GM19025 (cell line): Measurements from ENCODE around the gene NFIA.

Experiments
- ATAC-seq: cut with Tn5 transposase; IDR thresholded peaks from one replicate; pipeline ENCODE4 v1.9.1; 2021; ENCODE audit warnings: mild to moderate bottlenecking, low read depth, moderate library complexity; ENCODE audit not compliant: unreplicated experiment

The NFIA gene

DNA sequence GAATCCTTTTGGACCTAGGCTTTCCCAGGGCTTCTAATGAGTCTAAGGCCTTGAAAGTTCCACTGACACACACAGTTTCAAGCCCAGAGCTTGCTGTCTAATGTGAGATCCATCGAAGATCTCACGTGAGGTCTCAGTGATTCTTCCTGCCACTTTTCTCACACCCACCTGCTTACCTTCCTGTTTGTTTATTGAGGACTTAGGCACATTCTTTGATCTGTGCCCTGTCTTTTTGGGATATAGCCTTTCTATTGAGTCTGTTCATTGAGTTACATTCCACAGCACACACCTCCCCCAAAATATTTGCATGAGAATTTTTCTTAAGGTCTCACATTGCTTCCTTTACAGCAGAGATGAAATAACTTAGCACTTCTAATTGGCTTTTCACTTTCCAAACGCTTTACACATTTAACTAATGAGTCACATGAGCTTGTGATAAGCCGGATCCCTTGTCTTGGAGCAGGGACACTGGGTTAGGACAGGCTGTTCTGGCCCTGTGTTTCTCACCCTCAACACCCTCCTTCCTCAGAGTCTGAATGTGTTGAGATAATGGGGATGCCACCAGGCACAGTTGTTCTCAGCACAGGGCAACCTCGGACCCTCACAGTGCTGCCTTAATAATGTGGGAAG is 354.2 kb downstream of the NFIA start:
- ATAC-seq = no peak

DNA sequence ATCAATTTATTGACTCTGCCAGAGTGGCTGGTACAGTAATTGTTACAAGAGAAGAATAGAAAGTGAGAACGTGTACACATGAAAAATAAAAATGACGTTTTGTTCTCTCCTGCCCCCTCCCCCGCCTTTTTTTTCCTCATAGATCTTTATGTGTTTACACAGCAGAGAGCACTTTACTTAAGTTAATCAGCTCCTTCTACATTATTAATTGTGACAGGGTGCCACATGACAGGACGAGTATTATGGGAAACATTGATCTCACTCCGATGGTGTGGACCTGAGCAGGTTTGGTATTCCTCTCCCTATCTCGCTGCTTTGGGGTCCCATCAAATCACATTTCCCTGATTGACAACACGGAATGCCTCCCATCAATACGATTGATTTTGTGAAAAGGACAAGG is 356.9 kb downstream of the NFIA start:
- no peak for ATAC-seq

DNA sequence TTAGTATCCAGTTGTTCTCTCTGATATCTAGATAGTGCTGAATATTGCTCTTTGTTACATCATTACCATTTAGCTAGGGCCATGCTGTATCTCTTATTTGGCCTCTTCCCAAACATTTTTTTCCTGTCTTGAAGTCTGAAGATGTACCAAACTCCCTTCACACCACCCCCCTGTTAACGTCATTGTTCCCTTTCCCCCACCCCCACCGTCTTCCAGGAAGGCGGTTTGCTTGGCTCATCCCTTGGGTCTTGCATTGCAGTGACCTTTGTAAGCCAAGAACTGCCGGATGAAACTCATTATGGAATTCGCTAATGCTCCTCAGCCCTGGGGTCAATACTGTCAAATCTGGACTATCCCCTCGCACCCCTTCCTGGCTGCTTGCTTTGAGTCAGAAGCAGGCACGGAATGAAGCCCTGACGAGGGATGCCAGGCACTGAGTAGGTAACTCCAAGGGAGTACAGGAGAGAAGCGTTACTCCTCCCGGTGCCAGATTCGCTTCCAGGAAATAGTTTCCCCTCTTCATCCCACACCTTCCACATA is 359.4 kb downstream of the NFIA start:
- no peak for ATAC-seq

DNA sequence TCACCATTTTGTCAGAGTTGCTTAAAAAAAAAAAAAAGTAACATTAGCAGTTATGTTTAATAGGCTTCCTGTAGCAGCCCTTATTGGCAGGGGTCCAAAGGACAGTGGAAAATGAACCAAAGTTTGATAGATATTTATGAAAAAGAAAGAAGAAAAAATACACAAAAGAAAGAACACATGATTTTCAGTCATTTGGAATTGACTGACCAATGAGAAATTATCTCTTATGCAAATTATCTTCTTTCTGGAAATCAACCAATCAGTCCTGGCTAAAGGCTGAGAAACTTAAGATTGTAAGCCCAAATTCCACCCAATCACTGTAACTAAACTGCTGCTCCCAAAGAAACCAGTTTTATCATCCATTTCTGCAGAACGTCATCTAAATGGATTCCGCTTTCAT is 360.2 kb downstream of the NFIA start:
- no peak for ATAC-seq

DNA sequence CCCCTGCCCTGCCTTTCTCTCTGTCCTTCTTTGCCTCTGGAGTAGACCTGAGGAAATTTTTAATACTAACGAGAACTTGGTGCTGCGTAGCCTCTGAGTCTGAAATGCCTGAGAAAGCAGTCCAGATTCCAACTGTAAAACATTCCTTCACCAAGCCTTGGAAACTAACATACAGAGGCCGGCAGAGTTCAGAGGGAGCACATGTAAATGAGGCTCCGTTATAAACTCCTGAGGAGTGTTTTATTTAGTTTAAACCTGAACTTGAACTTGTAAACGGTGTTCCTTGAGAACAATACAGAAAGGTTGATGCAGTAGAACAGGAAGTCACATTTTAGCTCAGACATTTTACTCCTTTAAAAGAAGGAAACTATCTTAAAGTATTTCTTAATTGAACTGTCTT is 361.9 kb downstream of the NFIA start:
- no peak for ATAC-seq

DNA sequence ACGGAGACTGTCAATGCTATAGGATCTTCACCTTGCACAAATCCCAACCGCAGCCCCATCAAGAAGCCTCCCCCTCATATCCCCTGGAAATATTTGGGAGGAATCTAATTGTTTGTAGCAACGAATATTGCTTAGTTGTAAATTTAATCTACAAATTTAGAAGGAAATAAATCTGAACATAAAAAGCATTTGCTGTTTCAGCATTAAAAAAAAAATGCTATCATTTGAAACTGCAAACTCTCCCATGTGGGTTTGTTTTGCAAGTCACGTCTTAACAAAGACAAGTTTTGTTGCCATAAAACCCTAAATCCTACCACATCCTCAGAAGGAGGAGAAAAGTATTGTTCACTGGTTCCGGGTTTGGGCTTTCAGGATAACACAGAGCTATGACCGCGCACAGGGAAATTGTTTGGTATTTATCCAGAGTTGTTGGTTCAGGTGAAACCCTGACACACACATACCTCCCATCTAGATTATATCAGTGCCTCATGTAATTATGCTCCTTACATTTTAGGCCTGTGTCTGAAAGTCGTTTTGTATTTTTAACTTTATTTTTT is 363.0 kb downstream of the NFIA start:
- no peak for ATAC-seq

DNA sequence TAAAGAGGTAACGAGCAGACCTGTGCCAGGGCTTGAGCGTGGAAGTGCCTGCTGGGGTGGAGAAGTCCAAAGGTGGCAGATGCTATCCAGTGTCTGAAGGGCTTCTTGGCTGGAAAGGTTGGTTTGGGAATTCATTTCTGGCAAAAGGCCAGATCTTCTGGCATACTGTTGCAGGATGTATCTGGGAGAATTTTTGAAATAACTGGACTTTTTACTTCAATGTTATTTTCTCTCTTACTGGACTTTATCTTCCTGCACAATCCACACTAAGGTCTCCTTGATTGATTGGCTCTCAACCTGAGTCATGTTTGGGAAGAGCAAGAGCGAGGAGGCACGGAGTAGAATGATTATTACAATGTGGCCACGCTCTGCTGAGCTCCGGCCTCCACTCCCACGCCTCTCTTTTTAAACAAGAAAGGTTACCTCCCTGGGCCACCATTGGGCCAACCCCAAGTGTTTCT is 364.2 kb downstream of the NFIA start:
- ATAC-seq = no peak

DNA sequence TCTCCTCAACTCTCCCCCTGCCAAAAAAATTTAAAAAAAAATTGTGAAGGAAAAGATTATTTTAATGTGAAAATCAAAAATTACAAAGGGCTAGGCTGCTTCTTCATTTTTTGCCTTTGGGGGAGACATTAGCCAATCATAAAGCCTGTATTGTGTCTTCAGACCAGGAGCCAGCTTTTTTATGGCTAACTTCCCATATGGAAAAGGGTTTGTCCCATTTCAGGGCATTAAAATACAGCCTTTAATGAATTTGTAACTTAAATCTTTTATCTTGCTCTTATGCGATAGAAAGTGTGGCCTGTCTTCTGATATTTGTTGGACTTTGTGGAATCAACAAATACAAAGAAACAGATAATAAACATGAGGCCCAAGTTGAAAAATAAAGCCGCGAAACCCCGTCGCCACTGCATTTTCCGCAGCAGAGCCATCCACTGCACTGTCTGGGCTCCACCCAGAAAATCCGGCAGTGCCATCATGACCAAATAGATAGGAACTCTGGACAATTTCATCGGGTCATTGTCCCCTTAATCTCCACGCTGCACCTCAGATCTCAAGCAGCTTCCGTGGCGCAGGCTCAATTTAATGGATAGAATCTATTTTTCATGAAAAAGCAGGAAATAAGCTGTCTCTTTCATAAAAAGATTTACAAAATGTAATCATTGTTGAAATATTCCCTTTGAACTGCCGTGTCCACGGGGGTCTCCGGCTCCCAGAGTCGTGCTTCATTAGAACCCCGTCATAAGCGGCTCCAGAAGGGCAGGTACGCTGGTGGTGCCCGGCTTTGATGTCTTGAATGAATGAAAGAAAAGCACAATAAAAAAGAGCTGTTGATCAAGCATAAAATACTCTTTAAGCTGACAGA is 365.0 kb downstream of the NFIA start:
- no peak for ATAC-seq

DNA sequence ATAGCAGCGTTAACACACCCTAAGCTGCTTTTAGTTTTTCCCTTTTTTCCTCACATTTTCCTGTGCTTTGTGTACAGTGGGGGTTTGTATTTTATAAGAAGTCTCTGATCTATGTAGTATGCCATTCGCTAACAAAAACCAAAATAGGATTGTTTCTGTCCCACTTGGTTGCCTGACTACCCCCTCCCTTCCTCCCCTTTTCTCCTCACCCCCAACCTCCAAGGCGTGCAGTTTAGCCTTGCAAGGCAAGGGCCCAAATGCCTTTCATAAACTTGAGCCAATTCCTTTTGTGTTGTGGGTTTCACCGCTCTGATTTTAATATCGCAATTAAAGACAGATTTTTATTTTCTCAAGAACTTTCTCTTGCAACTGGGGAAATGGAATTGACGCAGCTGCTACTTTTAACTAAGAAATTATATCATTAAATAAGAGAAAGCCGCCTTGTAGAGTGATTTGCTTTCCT is 365.6 kb downstream of the NFIA start:
- no peak for ATAC-seq

DNA sequence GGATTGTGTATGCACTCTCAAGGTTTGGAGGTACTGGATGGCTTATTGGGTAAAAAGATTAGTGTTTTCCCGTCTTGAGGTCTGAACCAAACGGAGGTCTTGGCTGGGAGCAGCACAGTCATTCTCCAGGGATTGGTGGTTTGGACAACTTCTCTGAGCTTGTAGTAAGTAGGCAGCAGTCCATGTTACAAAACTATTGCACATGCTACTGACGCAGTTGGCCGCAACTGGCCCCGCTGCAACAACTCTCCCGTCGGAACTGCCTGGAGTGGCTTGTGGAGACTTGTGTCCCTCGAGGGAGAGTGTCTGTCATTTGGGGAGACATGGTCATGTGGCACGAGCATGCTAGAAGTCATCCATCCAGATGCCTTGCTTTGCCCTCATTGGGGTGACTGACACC is 366.6 kb downstream of the NFIA start:
- ATAC-seq = no peak

DNA sequence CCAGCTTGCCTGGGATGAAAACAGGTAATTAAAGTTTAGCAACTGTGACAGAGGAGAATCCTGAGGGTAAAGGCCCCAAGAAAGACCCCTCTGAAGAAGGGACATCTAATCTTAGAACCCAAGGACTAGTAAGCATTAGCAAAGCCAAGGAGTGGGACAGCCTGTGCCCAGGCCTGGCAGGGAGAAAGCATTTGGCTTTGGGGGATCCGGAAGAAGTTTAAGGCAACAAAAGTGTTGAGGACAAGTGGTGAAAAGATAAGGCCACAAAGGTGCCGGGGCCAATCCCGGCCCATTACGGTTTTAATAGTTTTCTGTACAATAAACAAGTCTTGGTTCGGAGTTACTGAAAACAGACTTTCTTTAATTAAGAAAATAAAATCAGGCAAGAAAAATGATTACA is 367.0 kb downstream of the NFIA start:
- no peak for ATAC-seq

DNA sequence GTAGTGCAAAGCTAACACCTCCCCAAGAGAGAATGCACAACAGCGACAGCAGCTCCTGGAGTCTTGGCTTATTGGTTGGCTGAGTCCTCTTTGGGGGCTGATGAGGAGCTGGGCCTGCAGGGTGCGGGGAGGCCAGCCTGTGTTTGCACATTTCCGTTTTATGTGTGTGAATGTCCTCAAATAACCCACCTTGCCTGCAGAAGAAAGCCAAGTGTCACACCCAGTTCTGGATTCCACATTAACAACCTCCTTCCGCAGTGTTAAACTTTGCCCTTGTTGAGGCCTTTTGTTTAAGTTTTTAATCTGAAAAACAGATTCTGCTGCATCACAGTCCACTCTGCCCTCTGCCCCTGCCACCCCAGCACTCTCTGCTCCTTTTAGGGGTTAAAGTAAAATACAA is 368.1 kb downstream of the NFIA start:
- ATAC-seq = no peak

DNA sequence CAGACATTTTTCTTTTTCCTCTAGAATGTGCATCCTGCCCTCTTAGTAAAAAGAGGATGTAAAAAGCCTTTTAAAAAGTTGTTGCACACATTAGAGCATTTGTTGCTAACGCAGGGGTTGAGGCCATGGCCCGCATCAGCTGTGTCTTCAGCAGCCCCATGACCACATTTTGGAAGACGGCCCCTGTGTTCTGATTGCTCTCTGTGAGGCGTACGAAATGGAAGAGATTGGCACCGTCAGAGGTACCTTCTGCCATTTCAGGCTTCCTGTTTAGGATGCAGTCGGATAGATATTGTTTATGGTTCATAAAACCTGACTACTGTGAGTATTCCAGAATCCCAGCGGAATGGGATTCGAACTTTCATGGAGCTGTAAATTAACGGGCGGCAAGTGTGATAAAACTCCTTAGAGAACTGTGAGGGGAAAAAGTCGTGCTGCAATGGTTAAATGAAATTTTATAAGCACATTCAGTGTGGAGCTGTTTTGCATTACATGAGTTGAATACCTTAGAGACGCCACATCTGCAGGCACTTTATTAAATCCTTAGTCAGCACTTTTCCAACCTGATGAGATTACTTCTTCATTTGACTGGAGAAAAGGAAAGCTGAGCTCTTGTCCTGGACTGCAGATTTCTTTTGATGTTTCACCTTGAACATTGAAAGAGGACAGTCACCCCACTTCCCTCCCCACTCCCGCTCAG is 368.7 kb downstream of the NFIA start:
- ATAC-seq = no peak

DNA sequence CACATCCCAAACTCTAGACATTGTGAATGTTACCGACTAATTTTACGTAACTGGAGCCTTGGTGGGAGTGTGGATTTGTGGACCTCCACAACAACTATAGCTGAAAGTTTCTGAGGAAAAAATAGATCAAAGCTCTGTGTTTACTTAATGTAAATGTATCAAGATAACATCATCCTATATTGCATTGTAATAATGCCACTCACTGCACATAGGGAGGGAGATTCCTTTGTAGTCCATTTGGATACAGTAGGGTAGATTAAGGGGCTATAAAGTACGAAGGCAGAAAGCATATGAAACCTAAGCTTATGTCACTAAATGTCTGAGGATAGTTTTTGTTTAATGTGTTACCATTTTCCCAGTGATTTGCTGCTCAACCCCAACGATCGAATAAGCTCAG is 369.2 kb downstream of the NFIA start:
- no peak for ATAC-seq

DNA sequence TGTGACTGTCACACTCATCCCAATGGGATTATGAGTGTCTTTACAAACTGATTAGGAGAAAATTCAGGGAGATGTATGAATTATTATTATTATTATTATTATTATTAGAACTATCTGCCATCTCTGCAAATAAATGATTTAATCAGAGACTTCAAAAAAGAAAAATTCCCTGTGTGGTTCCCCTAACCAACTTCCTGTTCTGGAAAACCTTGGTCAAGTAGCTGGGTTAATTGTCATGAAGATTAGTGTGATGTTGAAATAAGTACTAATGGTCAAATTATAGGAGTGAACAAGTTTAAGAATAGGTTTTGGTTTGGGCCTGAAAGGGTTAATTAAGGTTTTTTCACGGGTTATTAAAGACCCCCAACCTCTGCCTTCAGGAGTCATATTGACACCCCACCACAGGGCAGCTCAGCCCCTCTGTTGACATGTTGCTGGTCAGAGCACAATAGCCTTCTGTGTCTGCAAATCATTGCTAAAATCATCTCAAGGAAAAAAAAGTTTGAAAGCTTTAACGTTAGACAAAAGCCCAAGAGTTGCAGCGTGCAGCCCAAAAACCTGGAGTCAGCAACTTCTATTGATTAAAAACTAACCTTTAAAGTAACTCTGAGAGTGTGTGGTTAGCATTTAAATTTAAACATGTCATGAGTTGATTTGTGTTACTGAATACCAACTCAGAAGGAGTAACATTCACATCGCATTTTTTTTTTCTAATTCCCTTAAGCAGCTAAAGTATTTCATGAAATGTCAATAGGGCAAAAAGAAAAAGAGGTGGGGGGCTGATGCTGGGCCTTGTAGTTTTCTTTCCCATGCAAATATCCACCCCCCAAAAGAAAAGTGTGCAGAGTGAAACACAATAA is 370.0 kb downstream of the NFIA start:
- ATAC-seq = no peak

DNA sequence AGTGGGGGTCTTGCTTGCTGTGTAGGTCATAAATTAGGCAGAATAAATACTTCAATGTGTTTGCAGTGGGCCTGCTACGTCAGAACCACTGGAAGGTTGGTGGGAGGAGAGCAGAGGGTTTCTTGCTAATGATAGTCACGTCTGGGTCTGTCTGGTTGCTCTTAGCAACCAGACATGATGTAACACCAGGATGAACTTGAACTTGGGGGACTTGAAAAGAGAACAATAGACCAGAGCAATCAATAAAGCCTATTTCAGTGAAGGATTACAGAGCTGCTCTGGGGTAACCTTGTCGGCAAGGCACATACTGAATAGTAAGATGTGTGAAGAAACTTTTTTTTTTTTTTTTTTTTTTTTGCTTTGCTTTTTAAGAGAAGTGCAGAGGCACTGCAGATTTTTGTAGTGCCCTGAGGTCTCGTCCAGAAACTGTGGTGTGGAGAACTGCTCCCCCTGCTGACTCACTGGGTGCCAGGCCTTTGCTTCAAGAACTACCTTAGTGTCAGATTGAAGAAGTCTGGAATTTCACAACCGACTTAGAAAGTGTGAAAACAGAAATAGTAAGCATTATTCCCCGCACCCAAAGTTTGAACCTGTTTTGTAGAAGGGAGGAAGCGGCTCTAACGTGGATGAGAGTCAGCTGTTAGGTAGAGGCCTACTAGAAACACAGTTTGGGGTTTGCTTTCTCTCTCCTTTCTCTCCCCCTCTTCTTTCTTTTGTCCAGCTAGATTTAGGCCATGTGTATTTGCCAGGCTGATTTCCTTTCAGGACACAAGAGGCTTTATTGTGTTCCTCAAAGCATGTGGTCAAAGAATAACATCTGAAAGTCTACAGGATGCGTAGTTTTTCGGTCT is 371.0 kb downstream of the NFIA start:
- ATAC-seq = peak; percentile 75

DNA sequence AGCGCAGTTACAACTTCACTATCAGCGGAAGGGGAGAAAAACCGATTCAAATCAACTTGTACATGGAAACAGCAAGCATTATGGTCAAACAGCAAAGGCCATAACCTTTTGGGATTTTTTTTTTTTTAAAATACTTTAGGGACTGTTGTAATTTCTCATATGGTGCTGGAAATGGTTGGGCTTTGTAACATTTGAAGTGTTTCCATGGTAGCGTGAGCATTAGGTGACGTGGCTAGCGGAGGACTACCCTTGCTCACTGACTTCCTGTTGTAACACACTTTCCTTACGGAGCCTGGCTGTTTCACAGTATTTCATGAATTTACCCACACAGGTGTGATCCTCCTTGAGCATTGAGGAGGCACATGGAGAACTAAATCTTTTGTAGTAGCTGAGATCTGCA is 373.0 kb downstream of the NFIA start:
- ATAC-seq = no peak

DNA sequence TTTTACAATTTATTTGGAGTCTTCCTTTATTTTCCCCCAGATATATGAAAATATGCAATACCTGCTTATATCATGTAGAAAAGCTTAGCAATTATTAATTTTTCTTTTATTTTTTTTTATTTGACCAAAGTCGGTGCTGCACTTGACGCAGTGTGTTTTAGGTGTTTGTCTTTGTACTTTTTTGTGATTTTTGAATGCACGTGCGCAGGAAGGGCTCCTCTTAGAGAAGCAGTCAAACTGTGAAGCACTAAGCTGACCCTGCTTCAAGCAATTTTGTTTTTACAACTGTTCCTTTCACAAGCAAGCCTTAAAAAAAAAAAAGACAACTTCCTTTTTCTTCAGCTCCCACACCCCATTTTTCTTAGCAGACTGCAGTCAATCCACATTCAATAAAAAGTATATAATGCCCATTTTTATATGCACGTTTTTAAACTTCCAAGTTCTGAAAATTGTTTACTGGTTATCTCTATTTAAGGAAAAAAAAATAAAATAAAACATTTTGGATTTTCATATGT is 375.2 kb downstream of the NFIA start:
- ATAC-seq = no peak

DNA sequence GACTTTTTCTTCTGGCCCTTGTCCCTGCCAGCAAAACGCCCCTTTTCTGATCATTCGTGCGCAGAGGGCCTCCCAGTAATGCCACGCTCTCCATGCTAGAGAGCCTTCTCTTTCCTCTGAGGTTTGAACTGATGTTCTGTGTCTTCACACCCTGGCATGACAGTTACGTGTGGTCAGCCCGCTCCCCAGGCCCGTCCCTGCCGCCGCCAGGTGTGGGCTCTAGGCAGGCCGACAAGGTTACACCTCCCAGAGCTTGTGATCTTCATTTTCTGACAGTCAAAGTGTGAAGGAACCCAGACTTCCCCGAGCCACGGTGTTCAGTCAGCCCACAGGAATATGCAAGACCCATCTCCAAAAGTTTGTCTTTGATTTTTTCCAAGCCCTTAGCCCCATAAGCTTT is 377.0 kb downstream of the NFIA start:
- ATAC-seq = no peak
